HepG2 (cell line): ENCODE results near the gene JAKMIP2. TPM values are rescaled to one million over a fixed set of nuclear protein-coding genes. Genes with fewer than 3 reads are reported as not detected.

ENCODE experiments used
- ATAC-seq: fragments of 200-7000 bp; cut with Tn5 transposase; 3 replicates; pipeline ENCODE4 v1.9.1; 2020; ENCODE audit warnings: mild to moderate bottlenecking, moderate library complexity
- BruUV-seq: library from RNA; stranded (reverse); fragments of 400-500 nt; replicated peaks from 2 replicates; lab custom pipeline; 2021; lab: Mats Ljungman, UMichigan
- CTCF ChIA-PET: fragments of 300-600 bp; formaldehyde crosslinking; extraction: SDS; loops from one replicate; lab custom pipeline; 2021; ENCODE audit warnings: low total read pairs, inconsistent platforms, low intra/inter-chr PET ratio; lab: Yijun Ruan, JAX
- POLR2A ChIA-PET: fragments of 350-600 bp; sonication (Branson Sonifier 250); formaldehyde crosslinking; loops from one replicate; lab custom pipeline; 2020; ENCODE audit warnings: antibody characterized with exemption, inconsistent platforms; lab: Yijun Ruan, JAX
- DNase-seq: peaks from one replicate; pipeline ENCODE4 v3.0.0-alpha.2; 2015; ENCODE audit warnings: low spot score
- FAIRE-seq: peaks from 3 replicates; lab custom pipeline; 2011; peaks lifted over from hg19 to GRCh38; lab: Jason Lieb, UNC
- H2AFZ ChIP-seq: one replicate; pipeline ENCODE4 v1.6.1; 2011; ENCODE audit warnings: low read length, inconsistent platforms
- H3K27ac ChIP-seq: fragments of 300-600 bp; 3 replicates; pipeline ENCODE4 v1.8.0; 2011; ENCODE audit warnings: mixed run types, mild to moderate bottlenecking, mixed read lengths, low read length, inconsistent platforms; ENCODE audit not compliant: insufficient read depth; ENCODE audit errors: extremely low read length
- H3K27me3 ChIP-seq, 2 experiments: fragments of 200-600 bp in 1 of 2; 2 replicates in 1 of 2; 3 replicates in 1 of 2; pipeline versions ENCODE4 v1.6.0 to v1.8.0; 2011; ENCODE audit warnings: low read length in 2 of 2, mild to moderate bottlenecking in 2 of 2, moderate library complexity in 2 of 2, inconsistent platforms in 1 of 2; ENCODE audit not compliant: insufficient read depth in 2 of 2, control insufficient read depth in 1 of 2
- H3K36me3 ChIP-seq, 2 experiments: fragments of 200-600 bp in 1 of 2; replicated peaks in 1 of 2; 2 replicates in 1 of 2; 3 replicates in 1 of 2; pipeline versions ENCODE4 v1.5.1 to v1.8.0; 2011; ENCODE audit warnings: low read length in 2 of 2, inconsistent platforms in 1 of 2; ENCODE audit not compliant: insufficient read depth in 2 of 2, control insufficient read depth in 1 of 2
- H3K4me1 ChIP-seq: 2 replicates; pipeline ENCODE4 v1.5.1; 2012; ENCODE audit warnings: low read length, inconsistent platforms; ENCODE audit not compliant: insufficient read depth
- H3K4me2 ChIP-seq: 2 replicates; pipeline ENCODE4 v1.6.0; 2011; ENCODE audit warnings: low read depth, low read length, inconsistent platforms
- H3K4me3 ChIP-seq, 3 experiments: fragments of 200-600 bp in 1 of 3; sonication (generic), shearing (Covaris generic) in 1 of 3; replicated peaks in 1 of 3; 2 replicates each; pipeline ENCODE4 v1.5.1; 2011 to 2016; ENCODE audit warnings: low read length in 3 of 3, inconsistent platforms in 2 of 3, low read depth in 2 of 3, mild to moderate bottlenecking in 2 of 3, control low read depth in 1 of 3, mixed read lengths in 1 of 3; ENCODE audit not compliant: insufficient read depth in 1 of 3
- H3K79me2 ChIP-seq: one replicate; pipeline ENCODE4 v1.6.1; 2011; ENCODE audit warnings: low read length, inconsistent platforms; ENCODE audit not compliant: insufficient read depth
- H3K9ac ChIP-seq: 2 replicates; pipeline ENCODE4 v1.6.0; 2011; ENCODE audit warnings: mild to moderate bottlenecking, low read depth, low read length, inconsistent platforms; ENCODE audit not compliant: insufficient read depth
- H3K9me3 ChIP-seq: 2 replicates; pipeline ENCODE4 v1.5.1; 2012; ENCODE audit warnings: mild to moderate bottlenecking, low read length
- H4K20me1 ChIP-seq: 2 replicates; pipeline ENCODE4 v1.6.0; 2011; ENCODE audit warnings: inconsistent platforms, mild to moderate bottlenecking, low read length, moderate library complexity; ENCODE audit not compliant: insufficient read depth
- ARID5B ChIP-seq: IDR thresholded peaks from 2 replicates; pipeline ENCODE4 v1.4.0; 2020; ENCODE audit warnings: mild to moderate bottlenecking, missing genetic modification reagents
- CSRNP2 ChIP-seq: sonication (generic); formaldehyde crosslinking; conservative IDR thresholded peaks from 2 replicates; pipeline ENCODE4 v1.8.0; 2022; ENCODE audit warnings: low read depth, missing genetic modification reagents
- HDAC2 ChIP-seq: sonication (generic); formaldehyde crosslinking; IDR thresholded peaks from 2 replicates; pipeline ENCODE4 v1.4.0; 2020; ENCODE audit warnings: missing genetic modification reagents
- HNF4A ChIP-seq: sonication (generic); formaldehyde crosslinking; IDR thresholded peaks from 2 replicates; pipeline ENCODE4 v1.4.0; 2020; ENCODE audit warnings: missing genetic modification reagents
- ISL2 ChIP-seq: sonication (generic); formaldehyde crosslinking; IDR thresholded peaks from 2 replicates; pipeline ENCODE4 v1.5.0; 2020; ENCODE audit warnings: missing genetic modification reagents
- NR3C1 ChIP-seq: sonication (generic); formaldehyde crosslinking; IDR thresholded peaks from 2 replicates; pipeline ENCODE4 v1.4.0; 2020; ENCODE audit warnings: missing genetic modification reagents
- ZBTB2 ChIP-seq: sonication (generic); formaldehyde crosslinking; IDR thresholded peaks from 2 replicates; pipeline ENCODE4 v1.8.0; 2022; ENCODE audit warnings: low read depth, missing genetic modification reagents
- ZNF205 ChIP-seq: IDR thresholded peaks from 2 replicates; pipeline ENCODE4 v1.6.1; 2018; ENCODE audit warnings: missing biosample characterization, missing genetic modification reagents
- ZNF235 ChIP-seq: sonication (generic); formaldehyde crosslinking; IDR thresholded peaks from 2 replicates; pipeline ENCODE4 v1.8.1; 2023; ENCODE audit warnings: mild to moderate bottlenecking, missing genetic modification reagents, borderline replicate concordance
- ZNF781 ChIP-seq: sonication (generic); formaldehyde crosslinking; IDR thresholded peaks from 2 replicates; pipeline ENCODE4 v1.5.1; 2020; ENCODE audit warnings: borderline replicate concordance, mild to moderate bottlenecking, missing genetic modification reagents; ENCODE audit errors: not compliant biosample characterization
- WGBS: methylation state at CpG from one replicate; pipeline ENCODE4 v1.1.6; 2017; ENCODE audit warnings: low lambda C conversion rate; 5-methylcytosine and 5-hydroxymethylcytosine counted together
- in situ Hi-C: cut with HindIII; loops from 2 replicates; pipeline ENCODE4 v1.10.0; 2017; ENCODE audit warnings: low pct_unique_long_range_greater_than_20kb; ENCODE audit not compliant: extremely low pct_ligation_motif_present
- intact Hi-C: fragments of 100-400 bp; cut with micrococcal nuclease; formaldehyde crosslinking; loops from one replicate; pipeline ENCODE4 v1.10.0; 2022; ENCODE audit not compliant: unreplicated experiment
- polyA plus RNA-seq, 8 experiments: library from polyadenylated mRNA; depleted of rRNA in 3 of 8; stranded (reverse) in 7 of 8; unstranded in 1 of 8; fragments of >200 nt; fragmentation: Illumina TruSeq in 4 of 8; extraction: Trizol in 4 of 8; gene quantifications; 2 replicates each; pipeline versions ENCODE4 v1.2.1 to v1.2.3, GENCODE V29; 2011 to 2016; ENCODE audit warnings: low read depth in 4 of 8, missing spikeins in 1 of 8, mixed read lengths in 1 of 8; ENCODE audit not compliant: insufficient read depth in 1 of 8
- total RNA-seq, 5 experiments: library from RNA; depleted of rRNA; stranded (reverse); fragments of >200 nt; fragmentation: Illumina TruSeq; extraction: Trizol; gene quantifications; 2 replicates each; pipeline ENCODE4 v1.2.3, GENCODE V29; 2016; ENCODE audit warnings: low read depth in 1 of 5

Gene JAKMIP2
- total and polyA plus RNA-seq, 2 of the 13 experiments (the other 11 are each of a cell fraction or from before 2014, with no cell fraction given), result 0.04 to 2.1 TPM

- Histone ChIP-seq H3K4me1 (peaks cover 34% of the 10 kb centered on the region), H3K9me3 (no peaks in the 10 kb centered on the region), H3K9ac (no peak overlapping the region), H3K27ac (no peak overlapping the region), H3K36me3 (no peaks in the 10 kb centered on the region), H3K4me2 (no peak overlapping the region), H4K20me1 (no peaks in the 10 kb centered on the region), H2AFZ (no peak overlapping the region), H3K27me3 (no peaks in the 10 kb centered on the region), H3K4me3 (no peak overlapping the region), H3K79me2 (no peaks in the 10 kb centered on the region)
- BruUV-seq, result no TSS peak
- in situ Hi-C loops (no loop called here), intact Hi-C loops (no loop called here)
- ChIA-PET CTCF (no interaction called here), POLR2A (no interaction called here)
- no peak for TF ChIP-seq NR3C1 (CRISPR knock-in tag)
- TF ChIP-seq HNF4A (CRISPR knock-in tag), result no peak
- no peak for TF ChIP-seq ZBTB2
- TF ChIP-seq ZNF781 (CRISPR knock-in tag), result no peak
- no peak for TF ChIP-seq ZNF235 (CRISPR knock-in tag)
- FAIRE-seq, result no peak
- ATAC-seq, result no peak
- DNase-seq, result no peak
- 93% methylated on average over 5 of the region's 5 CpGs for WGBS
These were observed 121.0 kb downstream of the JAKMIP2 start for GRCh38 chr5:147661541-147661940.

GRCh38 chr5:147659166-147659929 lies 123.2 kb downstream of the JAKMIP2 start:
- Histone ChIP-seq H3K9me3 (no peaks in the 10 kb centered on the region), H3K79me2 (no peaks in the 10 kb centered on the region), H2AFZ (no peak overlapping the region), H3K36me3 (no peaks in the 10 kb centered on the region), H3K9ac (peak overlapping the region; percentile 10; the same call in 1 of the 2 replicates), H4K20me1 (no peaks in the 10 kb centered on the region), H3K4me1 (peaks cover 34% of the 10 kb centered on the region), H3K27ac (peak overlapping the region; percentile 61), H3K4me3 (no peak overlapping the region; a peak in 1 of 6 replicates), H3K27me3 (no peaks in the 10 kb centered on the region), H3K4me2 (peak overlapping the region; percentile 35; the same call in 1 of the 2 replicates)
- ChIA-PET POLR2A (interaction anchor here (2.1 kb wide), 1 partner anchor 11 kb away, joined by 8 read pairs; no protein-coding TSS in a partner anchor), CTCF (no interaction called here)
- WGBS, result 50% methylated on average over 15 of the region's 15 CpGs
- in situ Hi-C loops, result no loop called here
- no TSS peak for BruUV-seq
- intact Hi-C loops, result no loop called here
- FAIRE-seq (peak; percentile 28), DNase-seq (peak; percentile 65), ATAC-seq (peak; percentile 89)
- TF ChIP-seq ARID5B (CRISPR knock-in tag), result peak; percentile 75
- no peak for TF ChIP-seq ZNF205 (CRISPR knock-in tag)
- 0 out of 2 replicates have a peak, but pooled peaks have one; percentile 17 for TF ChIP-seq ISL2 (CRISPR knock-in tag)
- 0 out of 2 replicates have a peak, but pooled peaks have one; percentile 24 for TF ChIP-seq HDAC2 (CRISPR knock-in tag)
- TF ChIP-seq CSRNP2, result no peak
